Urinary bladder (tissue), 4 donors: ENCODE results near the gene ZSCAN5A. TPM values are rescaled to one million over a fixed set of nuclear protein-coding genes. Genes with fewer than 3 reads are reported as not detected.
"Not testable (repeated sequence)": the region's sequence is repeated elsewhere in the genome, so short reads cannot be mapped to it uniquely, and the experiment has no call there.

Source experiments
- DNase-seq: peaks from one replicate; pipeline ENCODE4 v3.0.0-alpha.2; 2015; ENCODE audit errors: extremely low spot score
- H3K27ac ChIP-seq: one replicate; pipeline ENCODE4 v1.5.1; 2013; ENCODE audit warnings: low read depth, mild to moderate bottlenecking, moderate library complexity
- H3K36me3 ChIP-seq: one replicate; pipeline ENCODE4 v1.6.1; 2013; ENCODE audit warnings: mild to moderate bottlenecking, moderate library complexity; ENCODE audit not compliant: insufficient read depth
- H3K4me1 ChIP-seq: one replicate; pipeline ENCODE4 v1.6.1; 2013; ENCODE audit warnings: mild to moderate bottlenecking, moderate library complexity; ENCODE audit not compliant: insufficient read depth
- H3K4me3 ChIP-seq: one replicate; pipeline ENCODE4 v1.5.1; 2013; ENCODE audit warnings: low read depth, low read length
- WGBS: extraction: QIAGEN DNeasy Blood & Tissue Kit; methylation state at CpG from one replicate; pipeline ENCODE4 v1.1.7; 2013; 5-methylcytosine and 5-hydroxymethylcytosine counted together
- polyA plus RNA-seq: library from polyadenylated mRNA; stranded (reverse); fragments of 200-250 nt; gene quantifications from one replicate; pipeline ENCODE4 v1.2.3, GENCODE V29; 2013
- total RNA-seq: library from RNA; depleted of rRNA; stranded (reverse); fragments of >200 nt; gene quantifications from one replicate; pipeline ENCODE4 v1.2.3, GENCODE V29; 2014
- donor health status: healthy with polysubstance abuse.
- donor health status: healthy.

Gene ZSCAN5A
- total and polyA plus RNA-seq, 2 donors: 6.4 to 17.2 TPM

GRCh38 chr19:56307062-56307461 is 7.6 kb downstream of the ZSCAN5A start:
- 36% methylated on average over 6 of the region's 6 CpGs for WGBS
- H3K4me1 ChIP-seq, H3K27ac ChIP-seq, H3K36me3 ChIP-seq, DNase-seq, H3K4me3 ChIP-seq: not testable (repeated sequence)

DNA sequence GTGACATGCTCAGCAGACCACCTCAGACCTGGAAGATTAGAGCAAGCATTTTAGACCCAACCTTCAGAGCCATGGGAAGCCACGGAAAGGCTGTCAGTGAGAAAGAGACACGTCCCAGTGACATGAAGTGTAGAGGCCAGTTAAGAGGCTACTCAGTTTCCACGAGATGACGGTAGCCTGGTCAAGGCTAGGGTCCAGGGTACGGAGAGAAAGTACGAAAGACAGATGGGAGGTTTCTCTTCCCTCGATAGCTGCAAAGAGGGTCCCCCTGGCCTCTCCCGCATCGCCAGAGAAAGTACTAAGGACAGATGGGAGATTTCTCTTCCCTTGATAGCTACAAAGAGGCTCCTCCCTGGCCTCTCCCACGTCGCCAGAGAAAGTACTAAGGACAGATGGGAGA is 8.6 kb downstream of the ZSCAN5A start:
- Histone ChIP-seq H3K27ac (peak overlapping the region; percentile 11), H3K36me3 (no peaks in the 10 kb centered on the region), H3K4me1 (no peaks in the 10 kb centered on the region), H3K4me3 (no peak overlapping the region)
- WGBS: 50% methylated on average over 9 of the region's 11 CpGs
- no peak for DNase-seq

DNA sequence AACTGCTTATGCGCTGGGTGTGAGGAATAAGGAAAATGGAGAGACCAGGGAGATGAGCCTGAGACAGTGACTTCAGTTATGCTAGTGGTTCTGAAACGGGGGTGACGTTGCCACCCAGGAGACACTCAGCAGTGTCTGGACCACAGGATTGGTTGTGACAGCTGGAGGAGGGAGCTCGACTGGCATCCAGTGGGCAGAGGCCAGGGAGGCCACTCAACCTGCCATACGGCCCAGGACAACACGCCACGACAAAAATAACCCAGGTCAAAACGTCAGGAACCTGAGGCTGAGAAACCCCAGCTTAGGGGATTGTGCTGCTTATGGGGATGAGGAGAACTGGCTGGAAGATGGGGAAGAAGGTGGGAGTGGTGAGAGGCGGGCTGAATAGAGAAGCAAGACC is 10.4 kb downstream of the ZSCAN5A start:
- 84% methylated on average over 9 of the region's 9 CpGs for WGBS
- no peaks in the 10 kb centered on the region for H3K36me3 ChIP-seq
- no peak overlapping the region for H3K27ac ChIP-seq
- no peak for DNase-seq
- H3K4me1 ChIP-seq: no peaks in the 10 kb centered on the region
- H3K4me3 ChIP-seq: no peak overlapping the region

GRCh38 chr19:56301886-56302620 is 12.6 kb downstream of the ZSCAN5A start:
- no peaks in the 10 kb centered on the region for H3K4me1 ChIP-seq
- no peak for DNase-seq
- no peaks in the 10 kb centered on the region for H3K36me3 ChIP-seq
- no peak overlapping the region for H3K4me3 ChIP-seq
- 69% methylated on average over 9 of the region's 9 CpGs for WGBS
- no peak overlapping the region for H3K27ac ChIP-seq

- 73% methylated on average over 5 of the region's 5 CpGs for WGBS
- DNase-seq: no peak
- Histone ChIP-seq H3K4me1 (no peaks in the 10 kb centered on the region), H3K4me3 (no peak overlapping the region), H3K36me3 (no peaks in the 10 kb centered on the region), H3K27ac (no peak overlapping the region)
Observed at GRCh38 chr19:56301155-56301554, 13.5 kb downstream of the ZSCAN5A start.

- Histone ChIP-seq H3K4me1 (peaks cover 1% of the 10 kb centered on the region), H3K36me3 (no peaks in the 10 kb centered on the region), H3K4me3 (no peak overlapping the region), H3K27ac (no peak overlapping the region)
- 62% methylated on average over 3 of the region's 3 CpGs for WGBS
- no peak for DNase-seq
Observed at GRCh38 chr19:56299688-56300087, 15.0 kb downstream of the ZSCAN5A start.

GRCh38 chr19:56297010-56297409 is 17.6 kb downstream of the ZSCAN5A start:
- H3K4me3 ChIP-seq: no peak overlapping the region
- H3K4me1 ChIP-seq: peaks cover 1% of the 10 kb centered on the region
- H3K36me3 ChIP-seq: no peaks in the 10 kb centered on the region
- no peak overlapping the region for H3K27ac ChIP-seq
- over 99% methylated on average over 3 of the region's 3 CpGs for WGBS
- DNase-seq: no peak

DNA sequence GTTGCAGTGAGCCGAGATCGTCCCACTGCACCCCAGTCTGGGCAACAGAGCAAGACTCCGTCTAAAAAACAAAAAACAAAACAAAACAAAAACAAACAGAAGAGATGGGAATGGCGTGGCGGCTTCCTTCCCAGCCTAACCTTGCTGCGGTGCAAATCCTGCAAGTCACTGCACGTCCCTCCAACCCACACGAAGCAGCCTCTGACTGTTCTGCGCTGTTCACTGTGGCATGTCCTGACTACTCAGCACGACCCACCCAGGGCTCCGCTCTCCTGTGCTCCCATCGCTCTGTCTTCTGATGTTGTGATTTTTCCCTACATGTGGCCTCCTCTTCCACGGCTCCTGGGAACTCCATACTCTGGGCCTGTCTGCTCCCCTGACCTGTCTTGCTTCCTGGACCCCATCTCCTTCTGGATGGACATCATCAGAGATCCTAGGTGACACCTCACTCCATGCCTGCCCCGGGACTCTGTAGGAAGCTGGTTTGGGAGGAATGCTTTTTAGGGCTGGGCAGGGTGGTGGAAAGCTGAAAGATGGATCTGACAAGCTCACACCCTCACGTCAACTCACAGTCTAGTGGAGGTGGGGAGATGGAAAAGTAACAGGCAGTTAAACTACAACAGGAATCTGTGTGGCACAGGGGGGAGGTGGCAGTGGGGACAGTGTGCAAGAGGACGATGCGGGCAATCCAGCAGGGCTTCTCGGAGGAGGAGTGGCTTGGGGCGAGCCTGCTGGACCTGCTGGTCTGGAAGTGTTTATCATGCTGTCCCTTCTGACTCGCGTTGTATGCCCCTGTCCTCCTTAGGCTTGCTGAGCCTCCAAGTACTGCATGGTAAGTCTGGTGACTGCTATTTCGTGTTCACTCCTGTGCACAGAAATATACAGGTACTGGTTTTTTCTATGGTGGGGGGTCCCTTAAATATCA is 18.8 kb downstream of the ZSCAN5A start:
- 88% methylated on average over 22 of the region's 22 CpGs for WGBS
- DNase-seq: no peak
- Histone ChIP-seq H3K4me1 (peaks cover 1% of the 10 kb centered on the region), H3K27ac (no peak overlapping the region), H3K36me3 (no peaks in the 10 kb centered on the region), H3K4me3 (no peak overlapping the region)

- Histone ChIP-seq H3K27ac (no peak overlapping the region), H3K4me3 (no peak overlapping the region), H3K36me3 (no peaks in the 10 kb centered on the region), H3K4me1 (peaks cover 1% of the 10 kb centered on the region)
- DNase-seq: no peak
- WGBS: 85% methylated on average over 4 of the region's 4 CpGs
Observed at GRCh38 chr19:56294549-56294948, 20.1 kb downstream of the ZSCAN5A start.

DNA sequence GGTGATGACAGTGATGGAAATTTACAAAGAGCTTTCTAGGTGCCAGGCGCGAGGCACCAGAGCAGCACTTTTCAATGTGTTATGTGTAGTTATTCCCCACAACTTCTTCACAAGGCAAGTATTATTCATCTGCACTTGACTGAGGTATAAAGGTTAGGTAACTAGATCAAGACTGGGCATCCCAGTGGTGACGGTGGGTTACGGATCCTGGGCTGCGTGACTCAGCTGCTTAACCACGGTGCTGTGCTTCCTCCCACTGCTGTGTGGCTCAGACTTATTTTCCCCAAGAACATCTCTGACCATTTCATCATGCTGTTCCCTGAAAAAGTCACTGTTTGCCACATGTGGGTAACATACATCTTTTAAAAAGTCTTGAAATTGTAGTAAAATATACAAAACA is 22.8 kb downstream of the ZSCAN5A start:
- Histone ChIP-seq H3K4me1 (peaks cover 1% of the 10 kb centered on the region), H3K36me3 (no peaks in the 10 kb centered on the region), H3K4me3 (no peak overlapping the region), H3K27ac (no peak overlapping the region)
- 96% methylated on average over 6 of the region's 6 CpGs for WGBS
- DNase-seq: no peak

- Histone ChIP-seq H3K27ac (no peak overlapping the region), H3K4me1 (no peaks in the 10 kb centered on the region), H3K36me3 (no peaks in the 10 kb centered on the region), H3K4me3 (no peak overlapping the region)
- DNase-seq: no peak
Observed at GRCh38 chr19:56290104-56290503, 24.5 kb downstream of the ZSCAN5A start.

DNA sequence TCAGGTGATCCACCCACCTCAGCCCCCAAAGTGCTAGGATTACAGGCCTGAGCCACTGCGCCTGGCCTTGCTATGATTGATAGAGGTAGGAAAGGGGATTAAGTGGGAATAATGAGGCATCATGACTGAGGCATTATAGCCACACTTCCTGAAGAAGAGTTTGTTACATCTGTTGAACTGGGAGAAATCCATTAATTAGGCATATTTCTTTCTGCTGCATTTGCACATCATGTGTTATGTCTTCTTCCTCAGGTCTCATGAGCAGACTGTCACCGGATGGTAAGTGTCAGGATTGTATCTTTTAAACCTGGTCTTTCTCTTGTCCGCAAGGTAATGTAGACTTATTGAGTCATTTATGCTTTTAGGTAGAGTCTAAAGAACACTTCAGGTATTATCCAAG is 29.9 kb downstream of the ZSCAN5A start:
- no peak for DNase-seq
- Histone ChIP-seq H3K4me3 (no peak overlapping the region), H3K27ac (no peak overlapping the region), H3K4me1 (no peaks in the 10 kb centered on the region), H3K36me3 (no peaks in the 10 kb centered on the region)
- 93% methylated on average over 3 of the region's 3 CpGs for WGBS

DNA sequence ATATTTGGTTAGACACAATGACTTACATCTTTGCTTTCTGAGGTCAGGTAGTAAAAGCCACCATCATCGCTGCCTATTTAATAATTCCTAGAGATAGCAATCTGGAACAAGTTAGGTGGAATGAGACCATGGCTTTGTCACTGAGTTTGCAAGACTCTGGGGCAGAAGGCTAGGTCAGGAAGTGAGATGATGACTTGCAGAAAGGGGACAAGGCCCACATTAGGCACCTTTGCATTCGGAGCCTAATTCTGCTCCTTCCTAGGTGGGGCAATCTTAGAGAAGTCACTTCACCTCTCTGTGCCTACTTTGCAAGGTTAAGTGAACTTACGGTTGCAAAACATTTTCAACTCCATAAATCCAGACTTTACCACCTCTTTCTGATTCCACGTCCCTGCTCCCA is 31.8 kb downstream of the ZSCAN5A start:
- 96% methylated on average over 4 of the region's 4 CpGs for WGBS
- no peak for DNase-seq
- Histone ChIP-seq H3K27ac (no peak overlapping the region), H3K4me1 (no peaks in the 10 kb centered on the region), H3K4me3 (no peak overlapping the region), H3K36me3 (no peaks in the 10 kb centered on the region)

DNA sequence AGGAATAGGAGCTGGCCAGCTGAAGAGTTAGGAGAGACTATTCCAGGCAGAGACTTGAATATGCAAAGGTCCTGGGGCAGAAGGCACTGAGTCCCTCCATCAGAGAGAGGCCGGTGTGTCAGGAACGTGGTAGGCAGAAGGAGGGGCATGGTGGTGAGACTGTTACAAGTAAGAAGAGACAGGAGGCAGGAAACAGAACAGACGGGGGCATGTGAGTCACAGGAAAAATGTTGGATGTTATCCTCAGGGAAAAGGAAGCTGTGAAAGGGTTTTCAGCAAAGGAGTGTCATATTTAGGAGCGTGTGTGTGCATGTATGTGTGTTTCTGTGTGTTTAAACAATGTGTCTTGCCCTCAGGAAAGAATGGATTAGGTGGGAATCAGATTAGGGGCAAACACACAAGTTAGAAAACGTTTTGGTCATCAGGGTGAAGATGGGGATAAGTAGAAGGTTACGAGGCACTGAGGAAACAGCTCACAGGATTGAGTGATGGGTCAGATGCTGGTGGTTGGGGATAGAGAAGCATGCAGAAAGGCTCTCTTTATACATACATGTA is 41.0 kb downstream of the ZSCAN5A start:
- no peak overlapping the region for H3K4me3 ChIP-seq
- DNase-seq: no peak
- H3K27ac ChIP-seq: no peak overlapping the region
- H3K36me3 ChIP-seq: no peaks in the 10 kb centered on the region
- no peaks in the 10 kb centered on the region for H3K4me1 ChIP-seq
- WGBS: 48% methylated on average over 6 of the region's 6 CpGs
